Measurements from ENCODE around the gene PYROXD2.

Gene PYROXD2

GRCh38 chr10:98415731-98416119 lies 743 bp upstream of the PYROXD2 start:
- no peak for TF ChIP-seq ZNF274 (IDR thresholded peaks at IDR 0.05; ENCODE audit: low read depth, low read length)
- H3K4me3 ChIP-seq (ENCODE audit: low read length) = no peak overlapping the region

DNA sequence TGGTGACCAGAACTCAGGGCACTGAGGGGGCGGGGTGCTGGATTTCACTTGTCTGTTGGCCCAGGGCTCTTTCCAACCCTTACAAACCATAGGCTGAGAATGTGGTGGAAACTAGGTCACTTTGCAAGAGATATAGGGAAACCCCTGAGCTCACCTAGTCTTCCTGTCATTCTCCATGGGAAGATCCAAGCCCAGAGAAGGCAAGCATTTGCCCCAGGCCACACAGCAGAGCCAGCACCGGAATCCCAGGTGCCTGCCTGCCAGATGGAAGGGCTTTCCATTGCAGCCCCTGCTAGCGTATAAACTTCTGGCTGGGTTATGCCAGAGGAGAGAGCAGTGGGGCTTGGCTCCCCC lies 427 bp downstream of the PYROXD2 start:
- peak overlapping the region; percentile 37; the same call in 1 of the 2 replicates for H3K4me3 ChIP-seq (ENCODE audit: low read length)
- no peak for TF ChIP-seq ZNF274 (IDR thresholded peaks at IDR 0.05; ENCODE audit: low read depth, low read length)

GRCh38 chr10:98411768-98412167 lies 3.2 kb downstream of the PYROXD2 start:
- no peak for TF ChIP-seq ZNF274 (IDR thresholded peaks at IDR 0.05; ENCODE audit: low read depth, low read length)

GRCh38 chr10:98411166-98411565 lies 3.8 kb downstream of the PYROXD2 start:
- TF ChIP-seq ZNF274 (IDR thresholded peaks at IDR 0.05; ENCODE audit: low read depth, low read length) = no peak

More at GRCh38 chr10:98411768-98412167, 3.2 kb downstream of the PYROXD2 start:
- H3K4me3 ChIP-seq (ENCODE audit: low read length) = no peak overlapping the region

DNA sequence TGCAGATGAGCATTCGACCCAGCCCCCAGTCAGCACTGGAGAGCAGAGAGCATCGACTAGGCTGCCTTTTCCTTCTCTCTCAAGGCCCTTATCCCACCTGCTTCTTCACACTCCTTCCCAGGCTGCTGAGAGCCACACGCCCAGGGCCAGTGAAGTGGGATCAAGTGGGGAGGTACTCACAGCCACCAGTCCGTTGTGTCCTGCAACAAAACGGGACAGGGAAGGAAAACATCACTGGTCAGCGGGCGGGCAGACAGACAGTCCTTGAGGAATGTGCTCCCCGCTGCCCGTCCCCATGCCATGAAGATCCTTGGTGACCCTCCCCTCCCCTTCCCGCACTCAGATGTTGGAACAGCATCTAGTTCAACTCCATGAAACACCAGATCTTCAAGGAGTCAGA lies 4.2 kb downstream of the PYROXD2 start:
- H3K4me3 ChIP-seq (ENCODE audit: low read length) = no peak overlapping the region
- TF ChIP-seq ZNF274 (IDR thresholded peaks at IDR 0.05; ENCODE audit: low read depth, low read length) = no peak

More at GRCh38 chr10:98411166-98411565, 3.8 kb downstream of the PYROXD2 start:
- no peak overlapping the region for H3K4me3 ChIP-seq (ENCODE audit: low read length)

GRCh38 chr10:98410135-98410743 lies 4.7 kb downstream of the PYROXD2 start:
- TF ChIP-seq ZNF274 (IDR thresholded peaks at IDR 0.05; ENCODE audit: low read depth, low read length) = no peak
- no peak overlapping the region for H3K4me3 ChIP-seq (ENCODE audit: low read length)

- TF ChIP-seq ZNF274 (IDR thresholded peaks at IDR 0.05; ENCODE audit: low read depth, low read length) = no peak
Observed at GRCh38 chr10:98408799-98409198, 6.2 kb downstream of the PYROXD2 start.

DNA sequence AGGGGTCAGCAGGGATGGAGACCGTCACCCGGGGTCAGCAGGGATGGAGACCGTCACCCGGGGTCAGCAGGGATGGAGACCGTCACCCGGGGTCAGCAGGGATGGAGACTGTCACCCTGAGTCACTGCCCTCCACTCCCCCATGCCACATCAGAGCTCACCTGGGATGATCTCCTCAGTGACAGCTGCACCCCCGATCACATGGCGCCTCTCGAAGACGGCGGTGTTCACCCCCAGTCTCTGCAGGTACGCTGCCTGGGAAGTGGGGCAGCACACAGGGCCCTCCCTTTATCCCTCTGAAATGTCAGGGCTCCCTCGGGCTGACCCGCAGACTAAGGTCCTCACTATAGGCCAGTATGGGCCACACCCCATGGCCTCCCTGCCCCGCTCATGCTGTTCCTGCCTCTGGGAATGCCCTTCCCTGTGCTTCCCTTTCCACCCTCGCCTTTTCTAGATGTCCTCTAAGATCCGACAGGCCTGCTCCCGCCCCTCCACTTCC lies 7.2 kb downstream of the PYROXD2 start:
- no peak for TF ChIP-seq ZNF274 (IDR thresholded peaks at IDR 0.05; ENCODE audit: low read depth, low read length)
- H3K4me3 ChIP-seq (ENCODE audit: low read length) = no peak overlapping the region

More at GRCh38 chr10:98408799-98409198, 6.2 kb downstream of the PYROXD2 start:
- no peak overlapping the region for H3K4me3 ChIP-seq (ENCODE audit: low read length)

- no peak overlapping the region for H3K4me3 ChIP-seq (ENCODE audit: low read length)
- no peak for TF ChIP-seq ZNF274 (IDR thresholded peaks at IDR 0.05; ENCODE audit: low read depth, low read length)
Observed at GRCh38 chr10:98407017-98407743, 7.8 kb downstream of the PYROXD2 start.

DNA sequence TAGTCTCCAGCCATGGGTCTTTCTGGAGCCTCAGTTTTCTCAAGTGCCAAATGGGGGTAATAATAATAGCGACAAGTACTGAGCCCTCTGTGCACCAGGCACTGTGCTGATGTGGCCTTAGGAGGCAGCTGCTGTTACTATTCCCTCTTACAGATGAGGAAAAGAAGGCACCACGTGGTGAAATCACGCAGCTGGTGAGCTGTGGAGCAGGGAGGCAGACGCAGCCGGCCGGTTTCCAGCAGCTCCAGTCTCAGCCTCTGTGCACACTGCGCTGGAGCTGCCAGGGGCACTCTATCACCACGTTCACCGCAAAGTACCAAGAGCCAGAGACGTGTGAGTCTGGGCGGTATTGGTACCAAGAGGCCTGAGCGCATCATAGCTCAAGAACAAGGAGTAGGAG lies 9.6 kb downstream of the PYROXD2 start:
- H3K4me3 ChIP-seq (ENCODE audit: low read length) = no peak overlapping the region
- TF ChIP-seq ZNF274 (IDR thresholded peaks at IDR 0.05; ENCODE audit: low read depth, low read length) = no peak

GRCh38 chr10:98404571-98405359 lies 10.2 kb downstream of the PYROXD2 start:
- no peak overlapping the region for H3K4me3 ChIP-seq (ENCODE audit: low read length)
- no peak for TF ChIP-seq ZNF274 (IDR thresholded peaks at IDR 0.05; ENCODE audit: low read depth, low read length)

- H3K4me3 ChIP-seq (ENCODE audit: low read length) = no peak overlapping the region
- TF ChIP-seq ZNF274 (IDR thresholded peaks at IDR 0.05; ENCODE audit: low read depth, low read length) = no peak
Observed at GRCh38 chr10:98403812-98404504, 11.0 kb downstream of the PYROXD2 start.

- H3K4me3 ChIP-seq (ENCODE audit: low read length) = no peak overlapping the region
- no peak for TF ChIP-seq ZNF274 (IDR thresholded peaks at IDR 0.05; ENCODE audit: low read depth, low read length)
Observed at GRCh38 chr10:98402931-98403718, 11.9 kb downstream of the PYROXD2 start.

All from GM08714 (cell line).